Stimulated activated CD8-positive, alpha-beta memory T cell treated with anti-CD3 and anti-CD28 coated beads, Interleukin-15, amount 100 ng/mL, for 4 hours (primary cell): ENCODE results near the gene HPCA.

ENCODE experiments used
- DNase-seq, 2 donors: peaks; one replicate each; pipeline ENCODE4 v3.0.0-alpha.2; 2020; ENCODE audit warnings: low read depth in 2 of 2

HPCA gene

DNA sequence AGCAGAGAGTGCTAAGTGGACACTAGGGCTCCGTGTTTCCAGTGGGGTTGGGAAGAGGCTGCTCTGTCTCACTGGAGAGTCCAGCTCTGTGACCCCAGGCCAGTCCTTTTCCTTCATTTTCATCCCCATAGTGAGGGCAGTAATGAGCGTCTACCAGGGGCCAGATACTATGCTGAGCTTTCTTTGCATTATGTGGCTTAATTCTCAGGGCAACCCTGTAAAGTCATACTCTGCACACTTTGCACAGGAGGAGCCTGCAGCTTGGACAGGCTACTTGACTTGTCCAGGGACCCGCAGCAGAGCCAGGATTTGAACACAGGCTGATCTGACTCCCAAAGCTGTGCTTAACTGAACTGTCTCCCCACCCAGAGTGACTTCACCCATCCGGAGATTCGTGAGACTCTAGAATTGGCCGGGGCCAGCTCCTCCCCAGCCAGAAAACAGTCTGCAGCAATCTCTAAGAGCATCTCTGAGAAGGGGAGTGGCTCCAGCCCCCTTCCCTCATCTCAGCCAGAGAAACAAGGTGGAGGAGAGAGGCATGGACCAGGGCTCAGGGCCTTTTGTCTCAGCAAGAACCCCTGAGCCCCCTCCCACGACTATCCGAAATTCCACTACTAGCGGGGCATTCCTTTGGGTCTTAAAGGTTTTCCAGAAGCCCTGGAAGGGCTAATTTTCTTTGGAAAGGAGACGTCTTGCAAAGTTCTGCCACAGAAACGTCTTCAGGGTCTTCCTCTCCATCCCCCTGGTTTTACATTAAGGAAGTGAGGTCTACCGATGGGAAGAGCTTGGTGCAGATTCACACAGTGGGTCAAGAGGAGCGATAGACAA is 14.7 kb upstream of the HPCA start:
- DNase-seq = no peak

DNA sequence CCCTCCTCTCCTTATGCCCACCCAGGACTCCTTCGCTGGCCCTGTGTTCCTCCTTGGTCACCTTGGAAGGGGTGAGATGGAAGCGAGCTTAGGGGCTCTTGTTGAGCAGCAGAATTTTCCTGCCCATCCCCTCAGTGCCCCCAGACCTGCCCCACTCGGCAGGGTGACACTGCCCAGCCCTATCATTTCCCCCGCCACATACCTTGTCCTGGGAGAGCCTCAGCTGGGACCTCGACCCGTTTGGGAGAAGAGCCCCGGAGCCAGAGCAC is 14.2 kb upstream of the HPCA start:
- no peak for DNase-seq

DNA sequence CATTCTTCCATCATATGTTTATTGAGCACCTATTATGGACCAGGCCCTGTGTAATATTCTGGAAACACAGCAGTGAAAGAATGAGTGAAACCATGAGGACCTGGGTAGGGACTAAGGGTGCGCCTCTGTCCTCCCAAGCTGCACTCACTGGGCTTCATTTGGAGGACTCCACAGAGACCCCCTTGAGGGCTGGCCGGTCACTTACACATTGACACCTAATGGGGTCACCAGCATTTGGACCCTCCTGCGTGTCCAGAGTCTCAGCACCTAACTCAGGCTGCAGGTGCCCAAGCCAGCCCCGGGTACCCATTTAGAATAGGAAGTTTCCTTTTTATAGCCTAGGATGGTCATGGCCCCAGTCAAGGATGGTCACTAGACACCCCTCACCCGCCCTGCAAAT is 12.8 kb upstream of the HPCA start:
- DNase-seq = no peak

DNA sequence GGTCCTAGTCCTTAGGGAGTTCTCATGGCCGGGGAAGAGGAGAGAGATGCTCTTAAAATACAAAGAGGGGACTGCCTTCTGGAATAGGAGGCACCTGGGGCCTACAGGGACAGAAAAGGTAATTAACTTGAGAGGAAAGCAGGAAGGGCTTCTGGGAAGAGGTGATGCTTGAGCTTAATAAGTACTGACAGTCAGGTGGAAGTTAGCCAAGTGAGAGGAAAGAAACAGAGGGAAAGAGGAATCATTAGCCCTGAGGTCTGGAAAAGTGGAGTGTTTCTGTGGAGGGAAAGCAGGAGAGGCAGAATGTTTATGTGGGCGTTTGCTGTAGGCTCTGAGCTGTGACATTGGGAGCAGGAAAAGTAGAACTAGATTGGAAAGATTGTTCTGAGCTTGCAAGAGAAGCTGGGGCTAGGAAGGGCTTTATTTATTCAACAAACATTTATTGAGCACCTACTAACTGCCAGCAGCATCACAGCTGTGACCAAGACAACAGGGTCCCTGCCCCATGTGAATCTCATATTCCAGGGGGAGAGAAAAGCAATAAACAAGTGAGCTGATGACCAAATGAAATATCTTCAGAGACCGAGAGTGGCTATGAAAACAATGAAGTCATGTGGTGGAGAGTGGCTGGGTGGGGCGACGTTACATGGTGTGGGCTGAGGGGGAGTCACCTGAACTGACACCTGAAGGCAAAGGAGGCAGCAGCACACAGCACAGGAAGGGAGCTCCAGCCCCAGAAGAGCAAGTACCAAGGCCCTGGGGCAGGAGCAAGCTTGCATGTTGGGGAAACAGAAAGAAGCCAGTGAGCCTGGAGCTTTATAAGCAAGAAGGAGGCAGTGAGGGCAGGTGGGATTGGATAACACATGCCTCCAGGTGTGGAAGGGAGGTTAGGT is 11.2 kb upstream of the HPCA start:
- DNase-seq = no peak

DNA sequence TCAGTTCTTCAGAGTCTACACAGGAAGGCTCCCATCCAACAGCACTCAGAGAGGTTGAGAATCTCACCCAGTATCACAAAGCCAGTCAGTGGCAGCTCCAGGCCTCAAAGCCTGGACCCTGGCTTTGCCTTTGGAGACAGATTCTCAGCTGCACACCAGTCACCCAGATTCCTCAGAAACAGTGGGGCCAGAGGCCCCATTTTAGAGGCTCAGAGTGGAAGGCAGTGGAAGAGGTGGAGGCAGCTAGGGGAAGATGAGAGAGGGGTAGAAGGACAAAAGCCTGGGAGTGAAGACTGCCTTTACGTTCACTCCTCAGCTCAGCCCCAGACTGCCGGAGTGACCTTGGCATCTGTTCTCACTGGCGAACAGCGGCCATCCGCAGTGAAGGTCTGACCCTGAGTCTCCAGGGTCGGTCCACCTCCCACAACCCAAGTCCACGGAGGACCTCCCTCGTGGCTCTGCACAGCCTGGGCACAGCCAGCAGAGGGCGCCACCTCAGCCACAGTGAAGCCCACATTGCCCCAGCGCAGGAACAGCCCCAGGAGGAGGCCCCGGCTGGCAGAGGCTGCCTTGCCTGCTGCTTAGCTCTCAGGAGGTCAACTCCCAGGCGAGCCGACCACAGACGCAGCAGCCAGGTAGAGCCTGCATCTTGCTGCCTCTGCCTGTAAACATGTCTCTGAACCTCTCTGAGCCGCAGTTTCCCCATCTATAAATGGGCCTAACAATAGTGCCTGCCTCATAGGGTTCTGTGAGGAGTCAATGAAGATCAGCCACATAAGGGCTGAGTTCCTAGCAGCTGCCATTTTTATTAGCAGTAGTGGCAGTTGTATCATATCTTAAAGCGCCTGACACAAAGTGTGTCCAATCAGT is 9.7 kb upstream of the HPCA start:
- DNase-seq = peak in 1 of 2 donors; percentile 20

DNA sequence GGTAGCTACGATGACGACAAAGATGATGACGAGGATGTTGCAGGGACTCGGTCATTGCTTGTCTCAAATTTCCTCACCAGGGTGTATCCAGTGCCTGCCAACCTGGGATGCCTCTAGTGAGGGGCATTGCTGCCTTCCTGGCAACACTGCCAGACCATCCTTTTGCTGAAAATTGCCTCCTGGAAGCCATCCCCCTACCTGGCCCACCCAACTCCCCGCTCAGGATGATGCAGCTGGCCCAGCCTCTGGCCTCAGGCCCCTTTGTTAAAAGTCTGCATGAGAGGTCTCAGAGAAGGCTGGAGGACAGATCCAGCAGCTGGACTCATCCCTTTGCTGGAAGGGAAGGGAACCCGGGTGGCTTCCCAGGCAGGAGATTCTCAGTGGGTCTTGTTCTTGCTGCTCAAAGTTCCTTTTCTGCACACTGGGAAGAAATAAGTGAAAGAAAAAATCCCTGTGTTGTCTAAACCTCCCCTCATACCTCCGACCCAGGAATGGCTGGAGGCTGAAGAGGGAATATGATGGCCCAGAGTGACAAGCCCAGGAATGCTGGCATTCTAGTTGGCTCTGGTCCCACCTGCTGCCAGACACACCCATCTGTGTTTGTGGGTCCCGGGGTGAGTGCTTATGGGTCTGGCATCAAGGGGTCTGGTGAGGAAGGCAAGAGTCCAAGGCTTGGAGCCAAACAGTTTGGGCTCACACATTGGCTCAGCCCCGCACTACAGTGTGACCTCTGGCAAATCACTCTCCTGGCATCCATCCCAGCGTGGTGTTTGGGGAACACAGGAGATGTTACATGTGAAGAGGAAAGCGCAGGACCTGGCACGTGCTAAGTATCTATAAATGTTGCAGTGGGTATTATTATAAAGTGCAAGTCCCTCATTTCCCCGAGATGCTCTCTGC is 8.8 kb upstream of the HPCA start:
- DNase-seq = no peak

DNA sequence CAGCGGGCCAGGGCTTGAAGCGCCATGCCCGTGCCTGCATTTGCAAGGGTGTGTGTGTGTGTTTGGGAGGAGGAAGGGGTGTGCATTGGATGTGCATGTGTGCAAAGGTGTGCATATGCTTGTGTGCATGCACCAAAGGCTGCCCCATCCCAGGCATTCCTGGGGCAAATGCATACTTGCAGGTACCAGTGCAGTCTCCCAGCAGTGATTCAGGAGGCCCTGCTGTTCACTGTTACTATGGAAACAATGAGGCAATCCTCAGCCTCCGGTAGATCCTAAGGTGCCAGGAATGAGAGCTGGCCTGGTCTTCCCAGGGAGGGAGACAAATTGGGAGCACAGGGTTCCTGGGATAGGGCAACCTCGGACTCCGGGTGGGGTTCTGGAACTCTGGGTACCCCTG is 8.1 kb upstream of the HPCA start:
- DNase-seq = no peak

DNA sequence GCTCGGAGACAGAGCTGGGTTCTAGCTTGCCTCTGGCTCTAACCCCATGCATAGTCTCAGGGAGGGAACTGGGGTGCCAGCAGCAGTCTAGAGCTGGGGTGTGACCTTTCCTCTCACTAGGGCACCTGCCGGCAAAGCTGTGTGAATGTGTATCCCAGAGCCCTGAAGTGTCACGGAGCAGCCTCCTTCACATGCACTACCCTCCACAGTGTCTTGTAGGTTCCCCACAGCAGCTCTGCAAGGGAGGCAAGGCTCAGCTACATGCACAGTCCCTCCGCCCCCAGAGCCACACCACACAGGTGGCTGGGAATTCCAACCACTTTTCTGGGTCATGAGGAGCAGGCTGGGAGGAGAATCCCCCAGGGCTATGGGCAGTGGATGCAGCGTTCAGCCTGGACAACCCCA is 7.7 kb upstream of the HPCA start:
- no peak for DNase-seq

DNA sequence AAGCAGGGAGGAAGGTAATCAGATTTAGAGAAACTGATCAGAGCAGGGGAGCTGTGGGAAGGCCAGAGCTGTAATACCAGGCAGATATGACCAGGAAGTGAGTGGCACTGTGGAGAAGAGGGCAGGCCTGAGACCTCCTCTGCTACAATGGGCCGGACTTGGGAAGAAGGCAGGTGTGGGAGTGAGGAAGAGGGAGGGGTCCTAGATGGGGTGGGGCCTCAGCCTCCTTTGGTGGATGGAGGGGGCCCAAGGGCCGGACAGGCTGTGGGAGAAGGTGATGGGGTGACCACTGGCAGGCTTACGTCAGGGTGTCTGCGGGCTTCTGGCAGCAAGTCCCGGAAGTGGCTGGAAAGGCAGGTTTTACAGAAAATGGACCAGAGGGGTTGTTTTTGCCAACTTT is 5.0 kb upstream of the HPCA start:
- DNase-seq = no peak

DNA sequence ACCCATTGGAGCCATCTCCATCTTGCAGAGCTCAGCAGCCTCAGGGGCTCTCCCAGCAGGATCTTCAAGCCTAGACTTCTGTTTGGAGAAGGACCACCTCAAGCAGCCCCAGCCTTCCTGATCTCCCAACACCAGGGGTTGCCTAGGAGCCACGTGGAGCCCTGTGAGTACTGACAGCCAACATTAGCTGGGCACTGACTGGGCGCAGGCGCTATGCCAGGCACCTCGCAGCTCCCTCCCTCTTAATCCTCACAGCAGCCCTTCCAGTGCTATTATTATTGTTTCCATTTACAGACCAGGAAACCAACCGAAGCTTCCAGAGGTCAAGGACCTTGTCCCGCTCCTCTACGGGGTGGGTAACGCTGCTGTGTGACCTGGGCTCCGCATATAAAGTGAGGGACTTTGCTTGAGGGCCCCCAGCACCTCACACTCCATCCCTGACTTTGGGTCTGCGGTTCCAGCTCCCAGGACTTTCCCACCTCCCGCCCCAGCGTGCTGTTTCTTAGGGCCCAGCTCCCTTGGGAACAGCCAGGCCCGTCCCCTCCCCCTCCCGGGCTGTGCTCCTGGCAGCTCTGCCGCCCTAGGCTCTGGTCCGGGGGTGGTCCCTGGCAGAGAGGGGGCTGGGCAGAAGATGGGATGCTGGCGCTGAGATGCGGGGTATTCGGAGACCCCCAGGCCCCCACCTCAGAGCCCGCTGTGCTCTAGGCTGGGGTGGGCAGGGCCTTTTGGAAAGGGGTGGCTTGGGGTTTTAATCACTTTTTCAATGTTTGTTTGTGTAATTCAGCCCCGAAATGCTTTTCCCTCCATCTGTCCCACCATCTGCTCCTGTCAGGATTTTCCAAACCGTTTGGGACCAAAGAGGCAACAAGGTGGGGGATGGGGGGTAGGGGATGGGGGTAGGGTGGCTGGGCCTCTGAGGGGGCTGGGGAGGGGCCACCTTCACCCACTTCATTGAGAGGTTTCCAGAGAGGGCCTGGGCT is 4.1 kb upstream of the HPCA start:
- DNase-seq = no peak

DNA sequence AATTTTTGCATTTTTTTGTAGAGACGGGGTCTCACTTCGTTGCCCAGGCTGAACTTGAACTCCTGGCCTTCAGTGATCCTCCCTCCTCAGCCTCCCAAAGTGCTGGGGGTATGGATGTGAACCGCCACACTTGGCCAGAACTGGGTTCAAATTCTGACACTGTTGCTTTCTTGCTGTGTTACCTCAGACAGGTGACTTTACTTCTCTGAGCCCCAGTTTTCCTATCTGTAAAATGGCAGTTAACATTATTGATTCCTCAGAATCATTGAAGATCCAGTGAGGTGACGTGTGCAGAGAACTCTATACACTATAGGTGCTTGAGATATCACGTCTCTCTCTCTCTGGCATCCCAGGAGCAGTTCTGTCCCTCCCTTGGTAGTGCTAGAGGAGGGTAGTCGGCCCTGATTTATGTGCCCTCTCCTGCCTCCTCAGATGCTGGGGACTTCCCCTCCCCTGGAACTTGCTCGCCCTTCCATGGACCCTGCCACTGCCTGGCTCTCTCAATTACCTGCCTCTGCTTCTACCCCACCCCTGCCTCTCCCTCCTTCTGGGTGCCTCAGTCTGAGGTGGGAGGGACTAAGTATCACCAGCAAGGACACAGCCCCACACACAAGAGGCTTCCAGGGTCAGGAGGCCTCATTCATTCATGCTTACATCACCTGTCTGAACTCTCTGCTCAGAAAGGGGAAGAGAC is 2.8 kb upstream of the HPCA start:
- DNase-seq = no peak

DNA sequence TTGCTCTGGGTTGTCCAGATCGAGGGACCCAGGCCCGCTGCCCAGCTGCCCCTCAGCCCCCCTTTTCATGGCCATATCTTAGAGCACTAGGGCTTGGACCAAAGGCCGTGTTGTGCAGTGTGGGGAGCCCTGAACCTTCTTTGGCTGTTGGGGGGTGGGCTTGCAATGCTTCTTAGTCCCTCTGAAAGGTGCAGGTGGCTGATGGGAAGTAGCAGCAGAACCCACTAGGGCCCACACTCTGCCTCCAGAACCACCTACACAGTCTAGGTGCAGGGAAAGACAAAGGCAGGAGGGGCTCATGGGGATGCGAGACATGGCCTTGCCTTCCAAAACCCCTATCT is 2.3 kb upstream of the HPCA start:
- no peak for DNase-seq

DNA sequence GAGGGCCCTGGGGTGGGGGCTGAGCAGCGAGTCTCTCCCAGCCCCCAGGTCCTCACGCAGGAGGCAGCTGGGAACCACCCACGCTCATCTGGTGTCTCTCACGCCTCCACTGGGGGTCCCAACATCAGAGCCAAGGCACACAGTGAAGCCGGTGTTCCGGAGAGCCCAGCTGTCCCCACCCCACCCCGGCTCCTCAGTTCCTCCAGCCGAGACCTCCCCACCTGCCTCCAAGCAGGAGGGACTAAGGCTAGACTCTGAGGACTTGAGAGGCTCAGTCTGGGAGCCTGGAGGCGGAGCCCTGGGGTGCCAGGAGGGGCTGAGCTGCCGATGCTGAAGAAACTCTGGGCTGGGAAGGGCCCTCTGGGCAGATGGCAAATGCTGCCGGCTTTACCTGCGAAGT is 1.6 kb upstream of the HPCA start:
- no peak for DNase-seq

DNA sequence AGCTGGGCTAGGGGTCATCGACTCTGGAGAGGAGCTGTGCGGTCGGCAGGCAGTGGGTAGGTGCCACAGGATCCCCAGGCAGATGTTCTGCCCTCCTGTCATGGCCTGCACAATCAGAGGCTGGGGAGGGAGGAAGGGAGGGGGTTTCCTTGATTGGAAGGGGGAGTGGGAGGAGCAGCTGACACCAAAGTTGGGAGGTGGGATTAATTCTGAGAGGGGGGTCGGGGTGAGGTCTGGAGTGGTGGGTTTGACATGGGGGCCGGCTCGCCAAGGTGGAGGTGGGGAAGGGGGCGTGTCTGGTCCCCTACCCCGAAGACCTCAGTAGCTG is 651 bp upstream of the HPCA start:
- DNase-seq = no peak

DNA sequence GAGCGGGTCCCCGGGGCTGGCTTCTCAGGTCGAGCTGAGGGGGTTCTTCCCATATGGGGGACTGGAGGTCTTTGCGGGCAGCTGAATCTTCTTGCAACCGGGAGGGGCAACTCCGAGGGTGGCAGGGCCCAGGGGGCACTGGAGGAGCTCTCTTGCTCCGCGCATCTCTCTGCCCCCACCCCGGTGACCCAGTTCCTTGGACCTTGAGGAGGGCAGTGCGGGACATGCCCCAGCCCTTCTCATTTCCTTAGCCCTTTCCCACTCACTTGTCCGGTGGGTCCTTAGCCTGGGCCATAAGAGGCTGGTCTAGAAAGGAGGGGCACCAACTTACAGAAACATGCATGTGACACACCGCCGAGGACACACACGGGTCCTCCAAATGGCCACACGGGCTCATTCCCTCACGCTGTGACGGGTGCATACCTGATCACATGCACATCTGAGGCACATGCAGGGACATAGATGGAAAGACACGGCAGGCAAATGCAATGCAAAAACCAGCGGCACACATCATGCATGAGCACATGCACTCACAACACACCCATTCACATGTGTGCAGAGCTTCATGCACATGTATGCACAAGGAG is 630 bp downstream of the HPCA start:
- no peak for DNase-seq

DNA sequence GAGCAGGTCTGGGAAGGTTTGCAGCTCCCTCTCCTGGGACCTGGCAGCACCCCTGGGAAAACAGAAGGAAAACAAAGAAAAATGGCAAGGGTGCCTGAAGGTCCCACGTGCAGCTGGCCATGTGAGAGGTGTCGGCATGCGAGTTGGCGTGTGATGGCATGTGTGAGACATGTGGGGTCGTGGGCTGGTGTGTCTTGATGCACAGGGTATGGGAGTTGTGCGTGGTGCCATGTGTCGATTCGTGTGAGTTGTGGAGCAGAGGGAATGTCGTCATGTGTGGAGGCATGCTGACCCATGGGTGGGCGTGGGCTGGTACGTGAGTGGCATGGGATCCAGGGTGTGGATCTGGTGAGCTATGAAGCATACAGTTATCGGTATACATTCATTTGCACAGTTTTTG is 1.3 kb downstream of the HPCA start:
- DNase-seq = no peak

DNA sequence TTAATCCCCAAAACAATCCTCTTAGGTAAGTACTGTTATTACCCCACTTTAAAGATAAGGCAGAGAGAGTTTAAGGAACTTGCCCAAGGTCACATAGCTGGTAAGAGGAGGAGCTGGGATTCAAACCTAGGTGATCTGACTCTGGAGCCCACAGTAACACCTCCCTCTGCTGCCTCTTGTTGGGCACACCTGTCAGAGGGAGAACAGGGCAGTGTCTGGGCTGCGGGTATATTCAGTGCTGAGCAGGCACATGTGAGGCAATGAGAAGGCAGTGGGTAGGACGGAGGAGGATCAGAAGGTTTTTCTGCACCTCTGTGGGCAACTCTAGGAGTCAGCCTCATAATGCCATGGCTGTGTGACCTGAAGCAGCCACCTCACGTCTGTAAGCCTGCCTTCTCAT is 1.8 kb downstream of the HPCA start:
- no peak for DNase-seq

DNA sequence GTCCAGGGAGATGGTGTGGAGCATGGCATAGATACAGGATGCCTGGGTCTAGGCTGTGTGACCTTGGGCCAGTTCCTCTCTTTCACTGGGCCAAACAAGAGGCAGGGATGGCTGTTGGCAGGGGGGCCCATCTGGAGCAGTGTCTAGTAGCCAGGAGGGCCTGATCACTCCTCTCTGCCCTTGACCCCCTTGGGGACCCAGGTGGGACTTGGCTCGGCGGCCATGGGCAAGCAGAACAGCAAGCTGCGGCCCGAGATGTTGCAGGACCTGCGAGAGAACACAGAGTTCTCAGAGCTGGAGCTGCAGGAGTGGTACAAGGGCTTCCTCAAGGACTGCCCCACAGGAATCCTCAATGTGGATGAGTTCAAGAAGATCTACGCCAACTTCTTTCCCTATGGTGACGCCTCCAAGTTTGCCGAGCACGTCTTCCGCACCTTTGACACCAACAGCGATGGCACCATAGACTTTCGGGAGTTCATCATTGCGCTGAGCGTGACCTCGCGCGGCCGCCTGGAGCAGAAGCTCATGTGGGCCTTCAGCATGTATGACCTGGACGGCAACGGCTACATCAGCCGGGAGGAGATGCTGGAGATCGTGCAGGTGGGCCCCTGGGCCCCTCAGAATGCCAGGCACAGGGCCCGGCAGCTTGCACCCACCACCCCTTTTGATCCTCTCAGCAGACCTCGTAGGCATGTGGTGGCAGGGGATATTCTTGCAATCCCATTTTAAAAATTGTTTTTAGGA is 2.6 kb downstream of the HPCA start:
- no peak for DNase-seq
